HG02852 (cell line): ENCODE measurements around the gene RABIF.
A peak's percentile ranks its signal among the peaks of the same experiment; 100 is the strongest.

Experiments used
- ATAC-seq: cut with Tn5 transposase; IDR thresholded peaks from one replicate; pipeline ENCODE4 v1.9.1; 2021; ENCODE audit warnings: mild to moderate bottlenecking, moderate library complexity; ENCODE audit not compliant: unreplicated experiment

Gene RABIF

DNA sequence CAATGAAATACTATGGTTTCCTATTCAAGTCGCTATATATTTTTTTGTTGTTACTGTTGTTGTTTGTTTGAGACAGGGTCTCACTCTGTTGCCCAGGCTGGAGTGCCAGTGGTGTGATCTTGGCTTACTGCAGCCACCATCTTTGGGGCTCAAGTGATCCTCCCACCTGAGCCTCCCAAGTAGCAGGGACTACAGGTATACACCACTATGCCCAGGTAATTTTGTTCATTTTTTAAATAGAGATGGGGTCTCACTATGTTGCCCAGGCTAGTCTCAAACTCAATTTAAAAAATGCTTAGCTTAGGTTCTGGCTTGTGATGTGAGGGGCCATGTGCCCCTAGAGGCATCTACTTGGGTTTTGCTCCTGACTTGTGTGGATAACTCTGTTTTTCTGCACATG, 9.8 kb downstream of the RABIF start:
- ATAC-seq, result no peak

DNA sequence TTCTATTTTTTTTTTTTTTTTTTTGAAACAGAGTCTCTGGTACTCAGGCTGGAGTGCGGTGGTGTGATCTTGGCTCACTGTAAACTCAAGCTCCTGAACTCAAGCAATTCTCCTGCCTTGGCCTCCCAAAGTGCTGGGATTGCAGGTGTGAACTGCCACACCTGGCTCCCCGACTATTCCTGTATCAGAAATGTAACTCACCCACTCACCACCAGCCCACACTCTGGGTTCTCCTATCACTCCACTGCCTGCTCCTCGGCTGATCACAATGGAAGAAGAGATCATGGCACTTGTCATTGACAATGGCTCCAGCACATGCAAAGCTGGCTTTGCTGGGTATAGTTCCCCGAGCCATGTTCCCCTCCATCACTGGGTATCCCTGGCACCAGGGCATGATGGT, 15.9 kb downstream of the RABIF start:
- no peak for ATAC-seq

DNA sequence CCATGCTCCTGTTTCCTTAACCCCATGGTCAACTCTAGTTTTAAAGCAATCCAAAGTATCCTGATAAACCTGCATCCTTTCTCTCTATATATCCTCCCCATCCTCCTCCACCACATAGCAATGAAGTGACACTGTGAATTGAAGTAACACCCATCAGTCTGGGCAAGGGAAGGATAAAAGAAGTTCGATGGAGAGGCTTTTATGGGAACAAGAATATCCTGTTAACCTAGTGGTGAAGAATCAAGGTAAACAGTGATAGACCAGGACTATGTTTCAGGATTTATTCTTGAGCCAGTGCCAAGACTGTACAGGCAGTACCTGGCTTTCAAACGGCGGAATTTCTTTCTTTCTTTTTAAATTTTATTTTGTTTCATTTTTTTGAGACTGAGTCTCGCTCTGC, 17.6 kb downstream of the RABIF start:
- no peak for ATAC-seq

DNA sequence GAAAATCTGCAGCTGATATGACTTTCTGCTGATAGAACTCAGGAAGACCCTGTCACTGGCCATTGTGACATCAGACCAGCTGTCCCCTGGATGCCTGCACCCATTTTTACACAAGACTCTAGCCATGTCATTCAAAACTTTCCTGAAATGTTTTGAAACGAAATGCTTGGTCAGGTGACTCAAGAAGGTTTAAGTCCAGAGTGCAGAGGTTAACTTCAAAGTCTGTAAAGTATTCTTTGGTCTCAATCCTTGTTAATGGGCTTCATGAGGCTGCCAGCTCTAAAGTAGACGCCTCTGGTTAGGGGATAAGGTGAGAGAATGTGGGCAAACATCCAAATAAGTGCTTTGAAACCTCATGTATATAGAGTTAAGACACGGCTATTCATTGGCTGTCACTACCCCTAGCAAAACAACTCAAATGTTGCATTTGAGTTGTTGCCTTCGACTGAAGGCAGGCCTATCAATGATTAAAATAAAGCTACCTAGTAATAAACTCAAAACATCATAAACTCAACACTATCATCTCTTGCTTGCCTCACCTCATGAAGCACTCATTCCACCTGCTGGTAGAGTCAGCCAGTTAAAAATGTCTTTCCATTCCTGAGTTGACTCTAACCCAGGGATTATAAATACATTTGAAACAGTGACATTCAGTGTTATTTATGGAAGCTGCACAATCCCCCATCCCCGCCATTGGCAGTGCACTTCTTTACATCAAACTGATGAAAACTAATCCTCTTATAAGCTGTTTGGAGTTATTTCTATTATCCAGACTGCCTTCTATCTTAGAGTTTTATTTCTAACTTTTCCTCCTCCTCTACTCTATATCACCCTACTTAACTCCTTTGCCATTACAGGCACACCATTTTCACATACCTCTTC, 26.0 kb downstream of the RABIF start:
- ATAC-seq, result no peak

DNA sequence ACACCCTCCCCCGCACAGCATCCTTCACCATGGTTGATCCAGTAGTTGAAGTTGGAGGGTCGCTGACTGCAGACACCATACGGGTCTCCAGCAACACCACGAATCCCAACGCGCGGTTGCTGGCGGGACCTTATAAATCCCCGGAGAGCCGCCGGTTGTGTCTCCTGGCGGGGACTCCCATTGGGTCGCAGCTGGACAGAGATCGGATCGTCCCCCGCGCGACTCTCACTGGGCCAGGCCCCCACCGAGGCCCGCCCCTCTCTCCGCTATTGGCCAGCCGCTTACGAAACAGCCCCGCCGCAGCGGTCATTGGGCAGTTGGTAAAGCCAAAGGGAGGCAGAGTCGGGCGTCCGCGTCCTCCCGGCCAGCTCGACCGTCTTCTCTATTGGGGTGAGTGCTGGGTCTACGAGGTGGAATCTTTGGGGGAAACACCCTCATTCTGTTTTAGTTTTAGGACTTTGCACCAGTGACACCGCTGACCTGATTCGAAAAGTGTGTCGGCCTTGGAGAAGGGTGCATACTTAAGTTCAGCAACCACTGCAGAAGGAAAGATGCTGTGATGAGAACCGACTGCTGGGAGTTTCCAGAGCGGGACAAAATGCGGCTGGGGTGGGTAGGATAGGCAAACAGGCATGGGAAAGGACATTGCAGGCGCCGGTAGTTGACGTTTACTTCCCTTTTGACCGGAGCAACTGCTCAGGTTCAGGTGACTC, 27.4 kb downstream of the RABIF start:
- ATAC-seq, result peak; percentile 89

DNA sequence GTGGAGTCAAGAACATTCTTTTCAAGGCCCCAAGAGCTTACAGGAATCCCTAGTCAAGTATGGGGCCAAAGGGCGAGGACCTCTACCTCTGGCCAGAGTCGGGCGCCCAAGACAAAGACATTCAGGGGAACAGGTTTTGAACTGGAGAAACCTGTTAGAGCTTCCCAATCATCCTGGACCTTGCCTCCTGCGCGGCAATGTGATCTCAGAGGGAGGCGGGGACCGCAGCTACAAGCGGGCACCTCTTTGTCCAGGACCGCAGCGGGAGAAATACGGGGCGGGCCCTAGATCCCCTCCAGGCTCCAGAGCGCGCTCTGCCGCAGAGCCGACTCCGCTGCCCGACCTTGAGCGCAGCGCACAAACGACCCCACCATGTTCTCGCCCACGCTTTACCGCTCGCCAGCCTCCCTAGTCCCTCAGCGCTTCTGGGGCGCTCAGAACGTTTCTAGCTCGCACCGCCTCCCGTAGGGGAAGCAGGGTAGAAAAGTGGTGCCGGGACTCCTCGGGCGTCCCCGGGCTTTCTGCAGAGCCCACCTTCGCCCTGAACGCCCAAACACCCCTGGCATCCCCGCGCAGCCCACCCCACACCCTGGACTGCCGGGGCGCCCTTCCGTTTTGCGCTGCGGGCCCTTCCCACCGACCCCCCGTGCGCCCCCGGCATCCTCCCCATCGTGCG, 28.1 kb downstream of the RABIF start:
- peak; percentile 42 for ATAC-seq

DNA sequence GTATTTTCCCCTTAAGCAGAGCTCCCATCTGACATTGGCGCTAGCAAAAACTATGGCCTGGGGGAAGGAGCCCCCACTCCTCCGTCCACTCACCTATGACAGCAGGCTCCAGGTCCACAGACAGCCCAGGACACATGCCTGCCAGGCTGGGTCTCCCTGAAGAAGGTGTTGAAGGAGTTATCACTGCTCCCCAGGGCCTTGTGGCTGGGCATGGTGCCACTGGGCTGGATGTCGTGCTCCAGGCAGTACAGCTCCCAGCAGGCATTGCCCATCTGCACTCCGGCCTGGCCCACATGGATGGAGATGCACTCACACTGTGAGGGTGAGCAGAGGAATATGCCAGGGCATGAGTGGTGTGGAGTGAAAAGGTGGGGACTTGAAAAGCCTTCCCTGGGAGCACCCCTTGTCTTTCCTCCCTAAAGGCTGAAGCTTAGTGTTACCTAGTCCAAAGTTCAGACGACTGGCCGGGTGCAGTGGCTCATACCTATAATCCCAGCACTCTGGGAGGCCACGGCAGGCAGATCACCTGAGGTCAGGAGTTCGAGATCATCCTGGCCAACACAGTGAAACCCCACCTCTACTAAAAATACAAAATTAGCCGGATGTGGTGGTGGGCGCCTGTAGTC, 30.0 kb downstream of the RABIF start:
- ATAC-seq, result no peak

DNA sequence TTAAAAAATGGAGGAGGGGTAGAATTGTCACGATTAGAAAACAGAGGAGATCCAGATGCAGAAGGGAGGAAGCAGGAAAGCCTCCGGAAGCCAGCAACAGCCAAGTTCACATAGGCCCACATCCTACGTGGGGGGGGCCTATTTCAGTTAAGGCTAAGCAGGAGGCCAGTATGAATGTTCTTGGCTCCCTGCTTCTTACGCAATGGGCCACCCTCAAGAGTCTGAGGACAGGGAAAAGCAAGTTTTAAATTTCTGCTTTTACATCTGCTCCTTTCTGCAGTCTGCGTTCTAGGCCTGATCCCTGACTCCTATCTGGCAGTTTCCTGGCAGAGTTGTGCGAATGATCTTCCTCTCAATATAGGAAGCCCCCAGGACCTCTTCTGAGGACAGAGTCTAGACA, 30.6 kb downstream of the RABIF start:
- no peak for ATAC-seq

DNA sequence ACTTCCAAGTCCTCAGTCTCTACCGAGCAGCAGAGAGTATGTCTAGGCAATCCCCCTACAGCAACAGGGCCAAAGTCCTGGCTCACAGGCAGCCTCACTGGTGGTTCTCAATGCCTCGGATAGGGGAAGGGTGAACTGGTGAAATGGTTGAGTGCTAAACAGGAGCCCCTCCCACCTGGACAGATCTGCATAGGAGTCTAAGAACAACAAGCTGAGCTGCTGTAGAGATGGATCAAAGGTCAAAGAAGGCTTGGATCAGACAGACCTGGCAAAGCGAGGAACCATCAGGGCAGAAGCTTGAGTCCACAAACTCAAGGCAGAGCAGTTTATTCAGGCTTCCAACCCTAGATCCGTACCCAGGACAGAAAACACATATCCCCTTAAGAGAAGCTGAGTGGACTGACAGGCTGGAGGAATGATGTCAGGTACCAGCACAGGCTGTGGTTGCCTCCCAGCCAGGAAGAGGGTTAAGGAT, 31.8 kb downstream of the RABIF start:
- no peak for ATAC-seq

DNA sequence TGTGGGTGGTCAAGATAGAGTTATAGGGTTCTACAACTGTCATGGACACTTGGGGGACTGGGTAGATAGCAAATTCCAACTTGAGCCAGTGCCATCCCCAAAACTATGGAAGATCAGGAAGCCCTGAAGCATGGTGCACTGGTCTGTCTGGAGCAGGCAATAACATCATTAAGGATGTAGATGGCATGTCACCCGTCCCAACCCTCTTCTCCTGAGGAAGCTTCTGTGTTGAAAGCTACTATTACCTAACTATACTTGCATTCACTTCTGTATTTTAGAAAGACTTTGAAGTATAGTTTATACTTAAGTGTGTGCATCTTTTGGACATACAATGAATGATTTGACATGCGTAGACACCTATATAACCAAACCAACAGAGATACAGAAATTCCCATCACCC, 32.9 kb downstream of the RABIF start:
- ATAC-seq, result no peak

DNA sequence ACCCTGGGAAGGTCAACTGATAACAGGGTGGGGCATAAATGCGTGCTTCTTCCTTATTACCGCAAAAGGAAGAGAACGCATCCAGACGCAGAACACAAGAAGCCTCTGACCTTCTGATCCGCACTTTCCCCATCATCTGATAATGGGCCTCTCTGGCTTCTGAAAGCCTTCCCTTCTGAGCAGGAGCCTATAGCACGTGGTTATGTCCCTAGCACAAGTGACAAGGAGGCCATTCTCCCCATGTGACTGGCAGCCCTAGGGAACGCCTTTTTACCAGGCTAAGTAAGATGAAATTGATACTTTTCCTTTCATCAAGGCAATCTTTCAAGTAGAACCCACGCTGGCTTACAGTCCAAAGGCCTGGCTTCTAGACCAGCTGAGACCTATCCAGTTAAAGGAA, 34.2 kb downstream of the RABIF start:
- ATAC-seq, result no peak

DNA sequence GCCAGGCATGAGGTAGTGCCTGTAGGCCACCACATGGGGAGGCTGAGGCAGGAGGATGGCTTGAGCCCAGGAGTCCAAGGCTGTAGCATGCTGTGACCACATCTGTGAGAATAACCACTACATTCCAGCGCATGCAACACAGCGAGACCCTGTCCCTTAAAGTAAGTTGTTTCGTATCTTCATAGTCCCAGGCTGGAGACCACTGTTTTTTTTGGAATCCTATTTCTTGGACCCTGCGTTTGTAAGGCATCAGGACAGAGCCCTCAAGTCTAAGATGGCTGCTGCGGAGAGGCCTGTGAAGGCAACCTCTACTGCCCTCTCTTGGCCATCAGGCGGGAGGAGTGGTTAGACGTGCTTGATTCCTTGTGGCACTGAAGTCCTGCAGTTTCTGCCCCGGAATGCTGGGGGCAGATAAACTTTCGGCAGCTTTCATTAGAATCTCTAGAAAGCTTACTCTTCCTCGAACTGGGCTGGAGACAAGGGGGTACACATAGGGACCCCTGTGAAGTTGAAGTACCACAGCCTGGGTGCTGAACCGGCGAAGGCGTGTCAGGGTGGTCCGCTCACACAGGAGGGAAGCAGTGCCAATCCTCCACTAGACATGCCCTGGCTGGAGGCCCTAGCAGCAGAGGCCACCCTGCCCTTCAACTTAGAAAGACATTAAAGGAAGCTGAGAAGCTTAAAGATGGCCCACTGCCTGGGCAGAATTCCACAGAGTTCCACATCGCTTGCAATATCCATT, 36.6 kb downstream of the RABIF start:
- ATAC-seq, result no peak

DNA sequence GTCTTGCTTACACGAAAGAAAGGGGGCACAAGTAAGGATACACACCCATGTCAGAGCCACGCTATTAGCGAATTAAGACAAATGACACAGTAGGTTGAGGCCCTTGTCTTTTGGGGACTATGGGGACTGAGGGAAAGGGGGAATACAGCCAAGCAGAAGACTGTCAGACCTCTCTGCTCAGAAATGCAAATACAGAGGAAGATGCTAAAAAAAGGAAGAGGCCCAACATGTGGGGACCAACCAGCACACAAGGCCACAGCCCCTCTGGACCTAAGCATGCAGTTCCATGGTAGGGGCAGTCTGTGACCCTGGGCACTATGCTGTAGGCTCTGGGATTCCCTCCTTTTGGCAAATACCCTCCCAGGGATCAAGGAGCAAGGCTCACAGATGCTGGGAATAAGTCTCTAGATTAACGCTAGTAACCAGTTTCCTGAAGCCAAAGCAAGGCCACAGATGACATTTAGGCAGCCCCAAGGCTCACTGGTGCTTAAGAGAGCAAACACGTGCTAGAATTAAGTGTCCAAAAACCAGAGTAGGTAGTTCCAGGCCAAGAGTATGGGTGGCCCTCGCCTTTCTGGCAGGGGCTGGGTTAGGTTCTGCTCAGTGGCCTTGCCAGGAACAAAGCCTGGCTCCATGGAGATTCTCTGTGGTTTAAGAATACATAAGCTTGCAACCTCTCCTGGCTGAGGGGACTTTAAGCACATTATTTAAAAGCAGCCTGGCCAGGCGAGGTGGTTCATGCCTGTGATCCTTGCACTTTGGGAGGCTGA, 38.2 kb downstream of the RABIF start:
- no peak for ATAC-seq

DNA sequence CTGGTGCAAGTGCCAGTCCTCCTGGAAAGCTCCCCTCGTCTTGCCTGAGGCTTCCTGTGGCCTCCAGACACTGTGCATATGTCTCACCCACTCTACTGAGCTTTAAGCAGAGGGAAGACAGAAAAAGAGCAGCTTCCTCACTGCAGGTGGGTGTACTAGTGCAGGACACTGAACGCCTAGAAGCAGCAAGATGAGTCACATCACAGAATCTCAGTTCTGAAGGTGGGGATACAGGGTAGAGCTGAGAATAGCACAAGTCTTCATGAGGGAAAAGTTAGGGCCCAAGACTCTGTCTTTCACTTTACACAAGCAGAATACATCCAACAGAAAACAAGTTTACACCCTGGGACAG, 40.8 kb downstream of the RABIF start:
- peak; percentile 95 for ATAC-seq

DNA sequence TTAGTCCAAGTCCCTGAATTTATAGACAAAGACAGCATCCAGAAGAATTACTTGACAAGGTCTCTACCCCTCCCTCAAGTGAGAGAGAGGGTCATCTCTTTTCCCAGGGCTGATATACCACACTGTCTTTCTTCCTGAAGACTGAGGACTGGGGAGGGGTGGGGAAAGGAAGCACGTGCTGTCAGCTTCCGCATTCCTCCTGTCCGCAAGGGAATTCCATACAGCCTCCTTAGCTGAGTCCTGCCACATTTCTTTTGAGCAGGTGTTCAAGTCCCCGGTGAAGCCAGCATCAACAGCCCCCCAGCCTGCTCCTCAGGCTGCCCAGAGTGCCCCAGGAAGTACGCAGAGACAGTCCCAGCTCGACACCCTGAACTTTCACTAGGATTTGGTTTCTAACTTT, 44.0 kb downstream of the RABIF start:
- no peak for ATAC-seq

DNA sequence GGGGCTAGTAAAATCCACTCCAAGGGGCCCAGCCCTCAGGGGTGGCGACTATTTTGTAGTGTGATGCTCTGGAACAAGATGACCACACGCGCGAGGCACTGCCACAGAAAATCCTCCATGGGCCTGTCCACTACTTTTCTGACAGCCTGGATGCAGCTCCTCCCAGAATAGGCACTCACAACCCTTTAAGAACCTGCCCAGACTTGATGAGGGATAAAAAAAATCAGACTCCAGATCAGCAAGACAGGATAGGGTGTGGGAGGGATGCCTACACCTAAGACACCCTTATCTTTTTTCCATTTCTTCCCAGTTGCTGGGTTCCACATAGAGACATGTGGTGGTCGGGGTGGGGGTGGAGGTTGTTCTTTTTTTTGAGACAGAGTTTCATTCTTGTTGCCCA, 44.7 kb downstream of the RABIF start:
- no peak for ATAC-seq

DNA sequence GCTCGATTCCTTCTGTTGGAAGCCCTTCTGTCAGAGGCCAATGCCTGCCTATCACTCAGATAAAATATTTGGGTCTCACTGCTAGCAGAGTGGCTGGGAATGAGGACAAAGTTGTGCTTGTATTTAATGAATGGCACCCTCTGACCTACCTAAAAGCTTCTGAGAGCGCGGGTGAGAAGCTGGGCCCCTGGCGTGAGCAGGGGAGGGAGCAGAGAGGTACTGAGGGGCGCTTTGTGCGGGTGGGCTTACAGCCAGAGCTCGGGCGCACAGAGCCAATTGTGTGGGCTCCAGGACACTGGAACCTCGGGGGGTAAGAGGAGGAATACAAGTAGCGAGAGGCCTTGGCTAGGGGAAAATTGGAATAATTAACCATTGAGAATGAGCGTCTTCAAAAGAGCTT, 45.9 kb downstream of the RABIF start:
- no peak for ATAC-seq

DNA sequence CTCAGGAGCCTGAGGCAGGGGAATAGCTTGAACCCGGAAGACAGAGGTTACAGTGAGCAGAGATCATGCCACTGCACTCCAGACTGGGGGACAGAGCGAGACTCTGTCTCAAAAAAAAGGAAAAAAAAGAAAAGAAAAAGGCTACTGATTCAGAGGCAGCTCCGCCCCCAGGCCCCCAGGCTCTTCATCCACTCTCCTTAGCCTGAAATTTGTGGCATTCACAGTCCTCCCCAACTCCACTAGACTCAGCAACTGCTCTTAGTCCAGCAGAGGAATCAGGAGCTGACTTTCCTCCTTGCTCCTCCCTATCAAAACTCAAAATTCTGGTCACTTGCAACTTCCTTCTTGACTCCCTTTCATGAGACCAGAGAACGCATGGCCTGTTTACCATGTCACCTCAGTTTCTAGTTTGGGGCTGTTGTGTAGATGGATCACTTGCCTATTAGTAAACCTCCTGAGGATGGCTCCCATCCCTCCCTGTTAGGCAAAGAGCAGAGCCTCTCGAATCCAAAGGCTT, 51.1 kb downstream of the RABIF start:
- ATAC-seq, result no peak

DNA sequence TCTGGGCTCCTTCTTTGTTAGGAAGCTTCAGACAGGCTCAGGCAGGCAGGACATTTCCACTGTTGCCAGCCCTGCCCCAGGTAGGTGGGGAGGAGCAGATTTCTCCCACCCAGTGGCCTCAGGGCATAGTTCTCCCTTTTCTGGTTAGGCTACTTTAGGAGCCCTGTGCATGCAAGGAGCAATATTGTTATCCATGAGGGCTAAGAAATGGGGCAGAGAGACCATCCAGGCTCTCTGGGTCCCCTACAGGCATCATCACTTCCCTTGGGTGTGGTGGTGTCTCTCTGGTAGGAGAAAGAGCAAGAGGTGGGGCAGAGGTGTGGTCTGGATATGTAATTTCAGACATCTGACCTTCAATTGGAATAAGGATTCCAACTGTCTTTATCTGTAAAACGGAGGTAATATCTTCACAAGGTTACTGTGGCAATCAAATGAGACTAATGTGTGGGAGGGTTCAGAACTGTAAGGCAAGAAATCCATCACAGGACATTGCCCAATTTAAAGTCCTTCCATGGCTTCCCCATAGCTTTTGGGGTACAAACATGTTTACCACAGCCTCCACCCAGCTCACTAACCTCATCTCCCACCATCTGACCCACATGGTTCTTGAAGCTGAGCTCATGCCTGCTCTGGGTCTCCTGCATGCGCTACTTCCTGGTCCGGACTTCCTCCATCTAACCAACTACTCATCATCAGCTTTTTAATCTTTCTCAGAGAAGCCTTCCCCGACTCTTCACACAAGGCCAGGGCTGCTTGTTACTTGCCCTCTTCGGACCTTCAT, 52.1 kb downstream of the RABIF start:
- ATAC-seq, result no peak
